ENCODE measurements around the gene ANAPC15. TPM values are rescaled to one million over a fixed set of nuclear protein-coding genes. Genes with fewer than 3 reads are reported as not detected.

ANAPC15 gene
- total and polyA plus RNA-seq, 2 donors (not counting 1 experiment from before 2014, with no cell fraction given), result 24.8 to 97.2 TPM

DNA sequence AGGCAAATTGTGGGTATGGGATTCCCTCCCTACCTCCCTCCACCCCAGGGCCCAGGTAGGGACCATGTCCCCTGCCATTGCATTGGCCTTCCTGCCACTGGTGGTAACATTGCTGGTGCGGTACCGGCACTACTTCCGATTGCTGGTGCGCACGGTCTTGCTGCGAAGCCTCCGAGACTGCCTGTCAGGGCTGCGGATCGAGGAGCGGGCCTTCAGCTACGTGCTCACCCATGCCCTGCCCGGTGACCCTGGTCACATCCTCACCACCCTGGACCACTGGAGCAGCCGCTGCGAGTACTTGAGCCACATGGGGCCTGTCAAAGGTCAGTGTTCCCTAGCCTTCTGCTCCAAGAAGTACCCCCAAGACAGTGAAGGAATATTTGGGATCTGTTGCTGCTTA, 6.6 kb downstream of the ANAPC15 start, which contains the start of gene TOMT:
TSS of gene TOMT (plus strand) at position 37 of the 400 bp plus-strand sequence. CDS start at position 65, 28 bp downstream.
- H3K79me2 ChIP-seq (ENCODE audit: control insufficient read depth, insufficient read depth, low read length), result peaks cover 22% of the 10 kb centered on the region

GRCh38 chr11:72103754-72104167, 8.7 kb downstream of the ANAPC15 start:
- Histone ChIP-seq H3K27me3 (ENCODE audit: control insufficient read depth, insufficient read depth, low read length) (no peaks in the 10 kb centered on the region), H3K79me2 (ENCODE audit: control insufficient read depth, insufficient read depth, low read length) (peaks cover 39% of the 10 kb centered on the region)

More for the DNA sequence above, 6.6 kb downstream of the ANAPC15 start, which contains the start of gene TOMT:
- TF ChIP-seq EZH2 (IDR thresholded peaks at IDR 0.05; ENCODE audit: low read length, missing control alignments), result no peak
- TF ChIP-seq CTCF (conservative IDR thresholded peaks at IDR 0.05 in 1 of 2, IDR thresholded peaks at IDR 0.05 in 1 of 2; ENCODE audit: low read depth in 1 of 2, low read length in 2 of 2), result no peak
- no peaks in the 10 kb centered on the region for H3K9me3 ChIP-seq (ENCODE audit: control insufficient read depth, insufficient read depth, low read depth, low read length)
- no peak within 1 kb of the TSS for H3K27ac ChIP-seq (ENCODE audit: insufficient read depth, low read length)
- H3K4me2 ChIP-seq (ENCODE audit: extremely low read depth, insufficient read depth, low read length), result no peak within 1 kb of the TSS
- DNase-seq (ENCODE audit: low read depth in 2 of 2), result no peak
- H2AFZ ChIP-seq (ENCODE audit: low read length), result no peak within 1 kb of the TSS
- H3K4me3 ChIP-seq (replicated peaks in 1 of 4; ENCODE audit: control extremely low read depth in 1 of 4, insufficient read depth in 1 of 4, low read depth in 3 of 4, low read length in 4 of 4), result no peak within 1 kb of the TSS
- no peaks in the 10 kb centered on the region for H3K27me3 ChIP-seq (ENCODE audit: control insufficient read depth, insufficient read depth, low read length)
- no peak within 1 kb of the TSS for H3K9ac ChIP-seq (ENCODE audit: insufficient read depth, low read length)
- peaks cover under 1% of the 10 kb centered on the region for H3K36me3 ChIP-seq (ENCODE audit: control insufficient read depth, insufficient read depth, low read length)
- peaks cover 15% of the 10 kb centered on the region for H3K4me1 ChIP-seq (ENCODE audit: control insufficient read depth, extremely low read depth, insufficient read depth, low read length)
- no peaks in the 10 kb centered on the region for H4K20me1 ChIP-seq (ENCODE audit: control insufficient read depth, extremely low read depth, insufficient read depth, low read length)

More at GRCh38 chr11:72103754-72104167, 8.7 kb downstream of the ANAPC15 start:
- peak overlapping the region; percentile 69 for H3K4me2 ChIP-seq (ENCODE audit: extremely low read depth, insufficient read depth, low read length)
- TF ChIP-seq EZH2 (IDR thresholded peaks at IDR 0.05; ENCODE audit: low read length, missing control alignments) (no peak), CTCF (conservative IDR thresholded peaks at IDR 0.05 in 1 of 2, IDR thresholded peaks at IDR 0.05 in 1 of 2; ENCODE audit: low read depth in 1 of 2, low read length in 2 of 2) (no peak)
- H3K4me3 ChIP-seq (replicated peaks in 1 of 4; ENCODE audit: control extremely low read depth in 1 of 4, insufficient read depth in 1 of 4, low read depth in 3 of 4, low read length in 4 of 4), result peak overlapping the region in 3 of 4 experiments; percentile 36 to 45 (median 44)
- no peaks in the 10 kb centered on the region for H3K9me3 ChIP-seq (ENCODE audit: control insufficient read depth, insufficient read depth, low read depth, low read length)
- H2AFZ ChIP-seq (ENCODE audit: low read length), result peak overlapping the region; percentile 84
- H3K9ac ChIP-seq (ENCODE audit: insufficient read depth, low read length), result peak overlapping the region; percentile 40
- peak overlapping the region; percentile 82 for H3K27ac ChIP-seq (ENCODE audit: insufficient read depth, low read length)
- DNase-seq (ENCODE audit: low read depth in 2 of 2), result no peak
- H4K20me1 ChIP-seq (ENCODE audit: control insufficient read depth, extremely low read depth, insufficient read depth, low read length), result no peaks in the 10 kb centered on the region
- peaks cover 18% of the 10 kb centered on the region for H3K4me1 ChIP-seq (ENCODE audit: control insufficient read depth, extremely low read depth, insufficient read depth, low read length)
- H3K36me3 ChIP-seq (ENCODE audit: control insufficient read depth, insufficient read depth, low read length), result peaks cover 5% of the 10 kb centered on the region
